SIG-M5 (cell line): ENCODE data around the gene POLR2E.

Experiments used
- DNase-seq: peaks from one replicate; lab custom pipeline; 2025; lab: John Stamatoyannopoulos, UW

POLR2E gene

GRCh38 chr19:1110809-1111640, 15.8 kb upstream of the POLR2E start:
- no peak for DNase-seq

GRCh38 chr19:1109697-1110671, 14.8 kb upstream of the POLR2E start:
- no peak for DNase-seq

GRCh38 chr19:1109032-1109551, 13.9 kb upstream of the POLR2E start:
- no peak for DNase-seq

GRCh38 chr19:1108291-1109031, 13.3 kb upstream of the POLR2E start:
- no peak for DNase-seq

GRCh38 chr19:1107661-1108261, 12.6 kb upstream of the POLR2E start:
- DNase-seq: no peak

- DNase-seq: no peak
Measured at GRCh38 chr19:1106841-1107660, 11.9 kb upstream of the POLR2E start.

GRCh38 chr19:1105873-1106840, 11.0 kb upstream of the POLR2E start:
- no peak for DNase-seq

- DNase-seq: no peak
Measured at GRCh38 chr19:1105008-1105872, 10.1 kb upstream of the POLR2E start.

GRCh38 chr19:1104311-1105007, 9.3 kb upstream of the POLR2E start:
- no peak for DNase-seq

- peak; percentile 72 for DNase-seq
Measured at GRCh38 chr19:1103708-1104310, 8.6 kb upstream of the POLR2E start, which contains the start of gene GPX4. TSS of gene GPX4 (plus strand) at chr19:1103994. CDS start at chr19:1104044, 50 bp downstream.

- no peak for DNase-seq
Measured at GRCh38 chr19:1103132-1103707, 8.0 kb upstream of the POLR2E start.

- DNase-seq: no peak
Measured at GRCh38 chr19:1102407-1103131, 7.4 kb upstream of the POLR2E start.

GRCh38 chr19:1101337-1101698, 6.1 kb upstream of the POLR2E start:
- DNase-seq: no peak

GRCh38 chr19:1098177-1099051, 3.2 kb upstream of the POLR2E start:
- DNase-seq: no peak

- no peak for DNase-seq
Measured at GRCh38 chr19:1097810-1098176, 2.6 kb upstream of the POLR2E start.
